ENCODE data around the gene KLHL8.

DNA sequence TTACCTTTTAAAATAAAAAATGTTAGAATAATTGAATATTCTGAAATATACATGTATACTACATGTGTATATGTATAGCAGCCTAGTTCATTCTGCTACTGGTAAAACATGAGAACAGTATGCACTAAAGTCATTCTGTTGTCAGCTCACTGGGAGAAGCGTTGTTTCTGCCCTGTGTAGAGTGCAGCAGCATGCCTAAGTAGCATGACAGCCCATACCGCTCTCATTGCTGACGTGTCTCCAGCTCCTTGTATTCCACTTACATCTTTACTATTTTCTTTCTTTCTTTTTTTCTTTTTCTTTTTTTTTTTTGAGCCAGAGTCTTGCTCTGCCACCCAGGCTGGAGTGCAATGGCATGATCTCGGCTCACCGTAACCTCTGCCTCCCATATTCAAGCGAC lies 90.7 kb downstream of the KLHL8 start:
- TF ChIP-seq, protein P1, sequence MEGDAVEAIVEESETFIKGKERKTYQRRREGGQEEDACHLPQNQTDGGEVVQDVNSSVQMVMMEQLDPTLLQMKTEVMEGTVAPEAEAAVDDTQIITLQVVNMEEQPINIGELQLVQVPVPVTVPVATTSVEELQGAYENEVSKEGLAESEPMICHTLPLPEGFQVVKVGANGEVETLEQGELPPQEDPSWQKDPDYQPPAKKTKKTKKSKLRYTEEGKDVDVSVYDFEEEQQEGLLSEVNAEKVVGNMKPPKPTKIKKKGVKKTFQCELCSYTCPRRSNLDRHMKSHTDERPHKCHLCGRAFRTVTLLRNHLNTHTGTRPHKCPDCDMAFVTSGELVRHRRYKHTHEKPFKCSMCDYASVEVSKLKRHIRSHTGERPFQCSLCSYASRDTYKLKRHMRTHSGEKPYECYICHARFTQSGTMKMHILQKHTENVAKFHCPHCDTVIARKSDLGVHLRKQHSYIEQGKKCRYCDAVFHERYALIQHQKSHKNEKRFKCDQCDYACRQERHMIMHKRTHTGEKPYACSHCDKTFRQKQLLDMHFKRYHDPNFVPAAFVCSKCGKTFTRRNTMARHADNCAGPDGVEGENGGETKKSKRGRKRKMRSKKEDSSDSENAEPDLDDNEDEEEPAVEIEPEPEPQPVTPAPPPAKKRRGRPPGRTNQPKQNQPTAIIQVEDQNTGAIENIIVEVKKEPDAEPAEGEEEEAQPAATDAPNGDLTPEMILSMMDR (conservative IDR thresholded peaks at IDR 0.05; ENCODE audit: low read depth, low read length), result no peak
- TF ChIP-seq EZH2 (IDR thresholded peaks at IDR 0.05; ENCODE audit: borderline replicate concordance, low read depth, low read length, poor library complexity, severe bottlenecking), result no peak
